ENCODE results near the gene GABBR2. TPM values are rescaled to one million over a fixed set of nuclear protein-coding genes. Genes with fewer than 3 reads are reported as not detected.

Gene GABBR2
- total and polyA plus RNA-seq, 2 of the 8 experiments (the other 6 are each of a cell fraction or from before 2014, with no cell fraction given): 0.50 to 1.2 TPM

- H4K8ac ChIP-seq (ENCODE audit: extremely low read depth, insufficient read depth, low read length): no peak overlapping the region
- no peak overlapping the region for H2BK15ac ChIP-seq (ENCODE audit: low read length)
- H3K27me3 ChIP-seq (replicated peaks in 1 of 4; ENCODE audit: control insufficient read depth in 3 of 4, extremely low read depth in 1 of 4, insufficient read depth in 3 of 4, low read length in 3 of 4): no peaks in the 10 kb centered on the region
- H4K91ac ChIP-seq (replicated peaks; ENCODE audit: insufficient read length, low read length): no peak overlapping the region
- H3K14ac ChIP-seq (ENCODE audit: insufficient read length): no peak overlapping the region
- H3K79me2 ChIP-seq (ENCODE audit: control insufficient read depth in 1 of 2, insufficient read depth in 2 of 2, low read length in 2 of 2): no peaks in the 10 kb centered on the region
- no peak overlapping the region for H3K4ac ChIP-seq (replicated peaks; ENCODE audit: insufficient read length, low read depth, low read length)
- H2BK20ac ChIP-seq (ENCODE audit: low read length): no peak overlapping the region
- H2AFZ ChIP-seq (ENCODE audit: low read length): no peak overlapping the region
- no peak overlapping the region for H3K4me3 ChIP-seq (ENCODE audit: extremely low read depth in 1 of 4, insufficient read depth in 2 of 4, low read depth in 3 of 4, low read length in 4 of 4)
- no peak overlapping the region for H2BK12ac ChIP-seq (ENCODE audit: low read depth, low read length)
- H3K36me3 ChIP-seq (ENCODE audit: control insufficient read depth in 2 of 4, insufficient read depth in 4 of 4, low read length in 3 of 4): no peaks in the 10 kb centered on the region; a peak in 1 of 8 replicates
- H2BK5ac ChIP-seq (ENCODE audit: low read depth, low read length): no peak overlapping the region
- no peak overlapping the region for H3K23ac ChIP-seq (ENCODE audit: insufficient read length)
- no peaks in the 10 kb centered on the region for H4K20me1 ChIP-seq (replicated peaks in 1 of 2; ENCODE audit: control insufficient read depth in 1 of 2, insufficient read depth in 2 of 2, low read length in 2 of 2)
- no peak overlapping the region for H3K18ac ChIP-seq (ENCODE audit: extremely low read depth, low read length)
- TF ChIP-seq EGR1 (IDR thresholded peaks at IDR 0.05; ENCODE audit: borderline replicate concordance, low read depth, low read length): no peak
- TF ChIP-seq RAD21 (IDR thresholded peaks at IDR 0.05 in 1 of 2, conservative IDR thresholded peaks at IDR 0.05 in 1 of 2; ENCODE audit: low read depth in 2 of 2, low read length in 2 of 2): peak; percentile 42 to 43
- TF ChIP-seq CTCF (IDR thresholded peaks at IDR 0.05; ENCODE audit: control extremely low read depth in 1 of 3, insufficient read depth in 1 of 3, low read depth in 1 of 3, low read length in 3 of 3): peak; percentile 54 to 70 (median 58)
- H3K4me1 ChIP-seq (replicated peaks in 1 of 4; ENCODE audit: control insufficient read depth in 3 of 4, insufficient read depth in 4 of 4, low read length in 3 of 4): peaks cover 0 to 5% (median 0%) of the 10 kb centered on the region in 4 experiments; a peak in 2 of 7 replicates
- no peak overlapping the region for H3K9ac ChIP-seq (replicated peaks in 1 of 4; ENCODE audit: extremely low read depth in 1 of 4, low read depth in 3 of 4, low read length in 3 of 4)
- CTCF ChIA-PET (ENCODE audit: partially characterized antibody): interaction anchor here (0.6 to 2.9 kb wide), 30 partner anchors 8 to 471 kb away, joined by 3 to 23 read pairs (median 4); no protein-coding TSS in a partner anchor
- no peaks in the 10 kb centered on the region; the same call in 1 of the 2 replicates for H3K79me1 ChIP-seq (ENCODE audit: low read depth, low read length)
- no peak overlapping the region for H4K5ac ChIP-seq (ENCODE audit: insufficient read length, low read depth, low read length)
- no peak overlapping the region for H2AK5ac ChIP-seq (ENCODE audit: low read depth, low read length)
- H3K9me3 ChIP-seq (ENCODE audit: insufficient read depth in 2 of 2, low read depth in 1 of 2, low read length in 1 of 2): peaks cover 4 to 6% of the 10 kb centered on the region in 2 experiments; a peak in 2 of 4 replicates
- H3K4me2 ChIP-seq (ENCODE audit: insufficient read depth in 1 of 2, low read depth in 2 of 2, low read length in 2 of 2): no peak overlapping the region
- H3K27ac ChIP-seq (ENCODE audit: low read depth, low read length): no peak overlapping the region
- 84% methylated on average over 10 of the region's 10 CpGs; no CpG with 5 or more reads in 1 of the 2 experiments for WGBS, 2 experiments (ENCODE audit: extremely low coverage in 1 of 2, insufficient coverage in 1 of 2, insufficient read length in 1 of 2, insufficient replicate concordance in 2 of 2, low coverage in 1 of 2, low lambda C conversion rate in 2 of 2, missing lambda C conversion rate in 1 of 2)
- FAIRE-seq (peak; percentile 66), DNase-seq (ENCODE audit: low read depth in 1 of 2, low spot score in 2 of 2) (peak in 1 of 2 experiments; percentile 74)
- H3K23me2 ChIP-seq (ENCODE audit: low read depth, low read length): no peaks in the 10 kb centered on the region
- no peak overlapping the region for H3K56ac ChIP-seq (replicated peaks; ENCODE audit: insufficient read length, low read depth, low read length)
- POLR2A ChIA-PET (ENCODE audit: partially characterized antibody): interaction anchor here (1.0 kb wide), 1 partner anchor 10 kb away, joined by 3 read pairs; no protein-coding TSS in a partner anchor
- no peak overlapping the region for H2BK120ac ChIP-seq (replicated peaks; ENCODE audit: low read depth, low read length)
Observed at GRCh38 chr9:98642661-98643312, 65.9 kb downstream of the GABBR2 start.

All from H1 (cell line).